ENCODE measurements around the gene LNX1. TPM values are rescaled to one million over a fixed set of nuclear protein-coding genes. Genes with fewer than 3 reads are reported as not detected.

The LNX1 gene
- polyA plus RNA-seq, 2 of the 4 experiments (the other 2 are of a cell fraction), result 0.04 to 0.14 TPM

DNA sequence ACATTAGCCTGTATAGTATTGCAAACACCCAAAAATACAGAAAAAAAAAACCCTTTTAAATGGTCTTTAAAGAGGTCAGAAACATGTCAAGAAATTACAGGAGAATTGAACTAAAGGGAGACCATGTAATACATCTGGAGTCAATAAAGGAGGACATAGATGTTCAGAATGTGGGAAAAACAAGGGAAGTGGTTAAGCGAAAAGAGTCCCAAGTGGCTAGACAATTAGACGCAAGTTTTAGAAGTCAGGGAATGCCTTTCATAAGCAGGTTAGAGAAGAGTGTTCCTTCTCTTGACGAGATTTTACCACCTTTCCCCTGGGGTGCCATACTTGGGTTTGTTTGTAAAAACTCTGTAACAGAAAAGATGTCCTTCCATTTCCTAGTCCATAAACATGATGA lies 7.8 kb downstream of the LNX1 start:
- POLR2A ChIA-PET, result no interaction called here
- no peak overlapping the region for H3K4me3 ChIP-seq
- H3K4me2 ChIP-seq, result no peak overlapping the region
- no peak overlapping the region for H3K27ac ChIP-seq
- H3K9me3 ChIP-seq, result no peaks in the 10 kb centered on the region
- WGBS (ENCODE audit: missing lambda C conversion rate), result 87% methylated on average over 3 of the region's 3 CpGs
- ATAC-seq (no peak), DNase-seq (ENCODE audit: low read depth in 1 of 2, low spot score in 1 of 2) (no peak), FAIRE-seq (no peak)
- CTCF ChIA-PET, result no interaction called here
- no peak for TF ChIP-seq ZSCAN20 (CRISPR knock-in tag; IDR thresholded peaks at IDR 0.05)
- peaks cover 12% of the 10 kb centered on the region; the same call in 1 of the 3 replicates for H3K4me1 ChIP-seq

DNA sequence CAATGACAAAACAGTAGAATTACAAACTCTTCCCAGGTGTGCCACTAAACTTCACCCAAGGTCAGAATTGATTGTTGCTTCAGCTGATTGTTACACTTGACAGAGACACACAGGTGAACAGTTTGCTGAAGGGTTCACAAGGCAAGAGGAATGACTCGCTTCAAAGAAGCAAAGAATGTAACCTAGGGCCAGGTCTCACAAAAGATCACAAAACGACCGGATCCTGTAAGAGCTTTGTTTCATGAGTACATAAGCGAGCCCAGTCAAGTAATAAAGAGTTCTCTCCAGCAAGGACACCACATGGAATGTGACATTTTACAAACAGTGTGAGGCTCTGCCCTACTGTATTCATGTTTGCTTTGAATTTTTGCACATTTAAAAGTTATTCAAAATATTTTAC lies 9.1 kb downstream of the LNX1 start:
- ATAC-seq (no peak), FAIRE-seq (no peak), DNase-seq (ENCODE audit: low read depth in 1 of 2, low spot score in 1 of 2) (no peak)
- CTCF ChIA-PET, result interaction anchor here (0.6 kb wide), 1 partner anchor 94 kb away, joined by 3 read pairs; no protein-coding TSS in a partner anchor
- Histone ChIP-seq H3K4me1 (peaks cover 8% of the 10 kb centered on the region; the same call in 1 of the 3 replicates), H3K9me3 (no peaks in the 10 kb centered on the region), H3K27ac (no peak overlapping the region), H3K4me2 (no peak overlapping the region), H3K4me3 (no peak overlapping the region)
- 56% methylated on average over 4 of the region's 4 CpGs for WGBS (ENCODE audit: missing lambda C conversion rate)
- POLR2A ChIA-PET, result no interaction called here
- no peak for TF ChIP-seq ZSCAN20 (CRISPR knock-in tag; IDR thresholded peaks at IDR 0.05)

DNA sequence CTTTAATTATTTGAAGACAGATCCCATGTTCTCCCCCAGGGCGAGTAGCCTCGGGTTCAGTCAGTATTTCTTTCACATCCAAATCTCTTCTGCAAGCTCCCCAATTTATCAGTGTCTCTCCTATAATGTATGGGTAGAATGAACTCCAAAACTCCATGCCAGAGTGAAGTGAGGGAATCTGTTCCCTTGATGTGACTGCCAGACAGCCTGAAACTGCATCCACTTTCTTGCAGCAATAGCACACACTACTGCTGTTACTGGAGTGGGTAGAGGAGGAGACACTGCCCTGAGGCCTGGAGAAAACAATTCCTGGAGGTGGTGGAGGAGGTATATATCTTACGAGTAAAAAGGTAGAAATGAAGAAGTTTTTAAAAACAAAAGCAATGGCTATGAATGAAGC lies 11.0 kb downstream of the LNX1 start:
- H3K27ac ChIP-seq, result no peak overlapping the region
- ATAC-seq, result no peak
- TF ChIP-seq POLR2A (IDR thresholded peaks at IDR 0.05; ENCODE audit: low read length) (no peak), NR3C1 (IDR thresholded peaks at IDR 0.05) (no peak), NPAS2 (CRISPR knock-in tag; IDR thresholded peaks at IDR 0.05; ENCODE audit: borderline replicate concordance) (no peak), EP300 (IDR thresholded peaks at IDR 0.05) (no peak), FOXS1 (CRISPR knock-in tag; IDR thresholded peaks at IDR 0.05) (no peak), ESRRA (IDR thresholded peaks at IDR 0.05; ENCODE audit: borderline replicate concordance, low read length) (no peak), ZNF302 (CRISPR knock-in tag; IDR thresholded peaks at IDR 0.05) (no peak), SREBF2 (IDR thresholded peaks at IDR 0.05) (no peak), GATA3 (IDR thresholded peaks at IDR 0.05; ENCODE audit: borderline replicate concordance) (no peak), ZSCAN20 (CRISPR knock-in tag; IDR thresholded peaks at IDR 0.05) (no peak), MYC (IDR thresholded peaks at IDR 0.05; ENCODE audit: borderline replicate concordance, low read length) (no peak), CBX8 (IDR thresholded peaks at IDR 0.05) (no peak), HDAC2 (IDR thresholded peaks at IDR 0.05) (no peak), FOSL2 (IDR thresholded peaks at IDR 0.05) (no peak), FOSL2 (CRISPR knock-in tag; IDR thresholded peaks at IDR 0.05) (no peak), PHF8 (IDR thresholded peaks at IDR 0.05; ENCODE audit: borderline replicate concordance, low read depth) (no peak), ZC3H11A (IDR thresholded peaks at IDR 0.05) (no peak)
- TF ChIP-seq, protein P1, sequence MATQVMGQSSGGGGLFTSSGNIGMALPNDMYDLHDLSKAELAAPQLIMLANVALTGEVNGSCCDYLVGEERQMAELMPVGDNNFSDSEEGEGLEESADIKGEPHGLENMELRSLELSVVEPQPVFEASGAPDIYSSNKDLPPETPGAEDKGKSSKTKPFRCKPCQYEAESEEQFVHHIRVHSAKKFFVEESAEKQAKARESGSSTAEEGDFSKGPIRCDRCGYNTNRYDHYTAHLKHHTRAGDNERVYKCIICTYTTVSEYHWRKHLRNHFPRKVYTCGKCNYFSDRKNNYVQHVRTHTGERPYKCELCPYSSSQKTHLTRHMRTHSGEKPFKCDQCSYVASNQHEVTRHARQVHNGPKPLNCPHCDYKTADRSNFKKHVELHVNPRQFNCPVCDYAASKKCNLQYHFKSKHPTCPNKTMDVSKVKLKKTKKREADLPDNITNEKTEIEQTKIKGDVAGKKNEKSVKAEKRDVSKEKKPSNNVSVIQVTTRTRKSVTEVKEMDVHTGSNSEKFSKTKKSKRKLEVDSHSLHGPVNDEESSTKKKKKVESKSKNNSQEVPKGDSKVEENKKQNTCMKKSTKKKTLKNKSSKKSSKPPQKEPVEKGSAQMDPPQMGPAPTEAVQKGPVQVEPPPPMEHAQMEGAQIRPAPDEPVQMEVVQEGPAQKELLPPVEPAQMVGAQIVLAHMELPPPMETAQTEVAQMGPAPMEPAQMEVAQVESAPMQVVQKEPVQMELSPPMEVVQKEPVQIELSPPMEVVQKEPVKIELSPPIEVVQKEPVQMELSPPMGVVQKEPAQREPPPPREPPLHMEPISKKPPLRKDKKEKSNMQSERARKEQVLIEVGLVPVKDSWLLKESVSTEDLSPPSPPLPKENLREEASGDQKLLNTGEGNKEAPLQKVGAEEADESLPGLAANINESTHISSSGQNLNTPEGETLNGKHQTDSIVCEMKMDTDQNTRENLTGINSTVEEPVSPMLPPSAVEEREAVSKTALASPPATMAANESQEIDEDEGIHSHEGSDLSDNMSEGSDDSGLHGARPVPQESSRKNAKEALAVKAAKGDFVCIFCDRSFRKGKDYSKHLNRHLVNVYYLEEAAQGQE (IDR thresholded peaks at IDR 0.05), result no peak
- TF ChIP-seq, protein P2, sequence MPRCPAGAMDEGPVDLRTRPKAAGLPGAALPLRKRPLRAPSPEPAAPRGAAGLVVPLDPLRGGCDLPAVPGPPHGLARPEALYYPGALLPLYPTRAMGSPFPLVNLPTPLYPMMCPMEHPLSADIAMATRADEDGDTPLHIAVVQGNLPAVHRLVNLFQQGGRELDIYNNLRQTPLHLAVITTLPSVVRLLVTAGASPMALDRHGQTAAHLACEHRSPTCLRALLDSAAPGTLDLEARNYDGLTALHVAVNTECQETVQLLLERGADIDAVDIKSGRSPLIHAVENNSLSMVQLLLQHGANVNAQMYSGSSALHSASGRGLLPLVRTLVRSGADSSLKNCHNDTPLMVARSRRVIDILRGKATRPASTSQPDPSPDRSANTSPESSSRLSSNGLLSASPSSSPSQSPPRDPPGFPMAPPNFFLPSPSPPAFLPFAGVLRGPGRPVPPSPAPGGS (IDR thresholded peaks at IDR 0.05), result no peak
- TF ChIP-seq, protein P3, sequence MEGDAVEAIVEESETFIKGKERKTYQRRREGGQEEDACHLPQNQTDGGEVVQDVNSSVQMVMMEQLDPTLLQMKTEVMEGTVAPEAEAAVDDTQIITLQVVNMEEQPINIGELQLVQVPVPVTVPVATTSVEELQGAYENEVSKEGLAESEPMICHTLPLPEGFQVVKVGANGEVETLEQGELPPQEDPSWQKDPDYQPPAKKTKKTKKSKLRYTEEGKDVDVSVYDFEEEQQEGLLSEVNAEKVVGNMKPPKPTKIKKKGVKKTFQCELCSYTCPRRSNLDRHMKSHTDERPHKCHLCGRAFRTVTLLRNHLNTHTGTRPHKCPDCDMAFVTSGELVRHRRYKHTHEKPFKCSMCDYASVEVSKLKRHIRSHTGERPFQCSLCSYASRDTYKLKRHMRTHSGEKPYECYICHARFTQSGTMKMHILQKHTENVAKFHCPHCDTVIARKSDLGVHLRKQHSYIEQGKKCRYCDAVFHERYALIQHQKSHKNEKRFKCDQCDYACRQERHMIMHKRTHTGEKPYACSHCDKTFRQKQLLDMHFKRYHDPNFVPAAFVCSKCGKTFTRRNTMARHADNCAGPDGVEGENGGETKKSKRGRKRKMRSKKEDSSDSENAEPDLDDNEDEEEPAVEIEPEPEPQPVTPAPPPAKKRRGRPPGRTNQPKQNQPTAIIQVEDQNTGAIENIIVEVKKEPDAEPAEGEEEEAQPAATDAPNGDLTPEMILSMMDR (IDR thresholded peaks at IDR 0.05), result no peak
- no peaks in the 10 kb centered on the region for H3K9me3 ChIP-seq
- no peak for DNase-seq (ENCODE audit: low read depth in 1 of 2, low spot score in 1 of 2)
- H3K4me1 ChIP-seq, result peaks cover 14% of the 10 kb centered on the region; the same call in 2 of the 3 replicates
- H3K4me2 ChIP-seq, result no peak overlapping the region
- 46% methylated on average over 3 of the region's 3 CpGs for WGBS (ENCODE audit: missing lambda C conversion rate)
- POLR2A ChIA-PET, result no interaction called here
- FAIRE-seq, result no peak
- H3K4me3 ChIP-seq, result no peak overlapping the region
- CTCF ChIA-PET, result no interaction called here
